Stimulated activated CD4-positive, alpha-beta T cell treated with anti-CD3 and anti-CD28 coated beads, Interleukin-15, amount 100 ng/mL, for 48 hours (primary cell): ENCODE data around the gene YBX1.
A peak's percentile ranks its signal among the peaks of the same experiment; 100 is the strongest.
"Not testable (repeated sequence)": the region's sequence is repeated elsewhere in the genome, so short reads cannot be mapped to it uniquely, and the experiment has no call there.

Experiments
- DNase-seq, 2 donors: peaks; one replicate each; pipeline ENCODE4 v3.0.0-alpha.2; 2020; ENCODE audit warnings: low read depth in 2 of 2

YBX1 gene

GRCh38 chr1:42689912-42690311 is 7.7 kb downstream of the YBX1 start:
- DNase-seq: no peak

GRCh38 chr1:42690477-42691156 is 8.4 kb downstream of the YBX1 start:
- no peak for DNase-seq

GRCh38 chr1:42691157-42691498 is 8.9 kb downstream of the YBX1 start:
- DNase-seq: no peak

- DNase-seq: no peak
Measured at GRCh38 chr1:42692461-42692860, 10.2 kb downstream of the YBX1 start.

GRCh38 chr1:42692911-42693310 is 10.7 kb downstream of the YBX1 start:
- DNase-seq: no peak

GRCh38 chr1:42698081-42698813 is 16.0 kb downstream of the YBX1 start:
- no peak for DNase-seq

GRCh38 chr1:42700006-42700405 is 17.8 kb downstream of the YBX1 start:
- no peak for DNase-seq

- DNase-seq: no peak
Measured at GRCh38 chr1:42703888-42704464, 21.8 kb downstream of the YBX1 start.

GRCh38 chr1:42712808-42713207 is 30.6 kb downstream of the YBX1 start:
- DNase-seq: not testable (repeated sequence)

GRCh38 chr1:42713293-42713692 is 31.1 kb downstream of the YBX1 start:
- DNase-seq: no peak

GRCh38 chr1:42714441-42714840 is 32.2 kb downstream of the YBX1 start:
- DNase-seq: not testable (repeated sequence)

GRCh38 chr1:42720868-42721267 is 38.6 kb downstream of the YBX1 start:
- no peak for DNase-seq

GRCh38 chr1:42721926-42722325 is 39.7 kb downstream of the YBX1 start:
- DNase-seq: no peak

- not testable (repeated sequence) for DNase-seq
Measured at GRCh38 chr1:42722403-42722802, 40.2 kb downstream of the YBX1 start.

- DNase-seq: no peak
Measured at GRCh38 chr1:42723511-42723910, 41.3 kb downstream of the YBX1 start.

- not testable (repeated sequence) for DNase-seq
Measured at GRCh38 chr1:42725820-42726219, 43.6 kb downstream of the YBX1 start.

GRCh38 chr1:42730002-42730401 is 47.8 kb downstream of the YBX1 start:
- no peak for DNase-seq

- peak; percentile 48 to 58 for DNase-seq
Measured at GRCh38 chr1:42730988-42731387, 48.8 kb downstream of the YBX1 start.

- DNase-seq: no peak
Measured at GRCh38 chr1:42731585-42731984, 49.4 kb downstream of the YBX1 start.

GRCh38 chr1:42732126-42732680 is 50.0 kb downstream of the YBX1 start:
- no peak for DNase-seq

GRCh38 chr1:42733415-42734200 is 51.4 kb downstream of the YBX1 start:
- no peak for DNase-seq
